Lung microvascular endothelial cell (primary cell): ENCODE data around the gene ITGAD. TPM values are rescaled to one million over a fixed set of nuclear protein-coding genes. Genes with fewer than 3 reads are reported as not detected.

Source experiments
- DNase-seq, 2 donors: peaks; one replicate each; pipeline versions ENCODE4 v3.0.0 to v3.0.0-alpha.2; 2010; ENCODE audit warnings: low read depth in 2 of 2
- total RNA-seq: library from RNA; depleted of rRNA; stranded (reverse); fragments of >200 nt; gene quantifications from 2 replicates; pipeline ENCODE4 v1.2.1, GENCODE V29; 2014

ITGAD gene
- not detected in 2 replicates for total RNA-seq

DNA sequence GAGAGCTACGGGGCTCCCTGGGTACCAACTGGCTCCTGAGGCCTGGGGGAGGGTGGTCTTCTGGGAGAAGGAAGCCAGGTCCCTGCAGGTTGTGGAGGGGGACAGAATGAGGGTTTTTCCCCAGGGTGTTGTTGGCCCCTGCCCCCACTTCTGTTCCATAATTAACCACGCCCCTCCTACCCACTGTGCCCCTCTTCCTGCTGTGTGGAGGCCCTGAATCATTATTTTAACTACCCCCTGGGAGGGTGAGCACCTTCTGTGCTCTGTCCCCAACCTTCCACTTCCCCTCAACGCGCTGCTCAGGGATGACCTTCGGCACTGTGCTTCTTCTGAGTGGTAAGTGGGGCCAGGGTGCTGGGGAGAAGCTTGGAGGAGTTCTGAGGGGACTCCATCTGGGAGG lies at the start of gene ITGAD:
TSS of gene ITGAD (plus strand) at position 280 of the 400 bp plus-strand sequence. CDS start at position 306, 26 bp downstream.
- DNase-seq: no peak

DNA sequence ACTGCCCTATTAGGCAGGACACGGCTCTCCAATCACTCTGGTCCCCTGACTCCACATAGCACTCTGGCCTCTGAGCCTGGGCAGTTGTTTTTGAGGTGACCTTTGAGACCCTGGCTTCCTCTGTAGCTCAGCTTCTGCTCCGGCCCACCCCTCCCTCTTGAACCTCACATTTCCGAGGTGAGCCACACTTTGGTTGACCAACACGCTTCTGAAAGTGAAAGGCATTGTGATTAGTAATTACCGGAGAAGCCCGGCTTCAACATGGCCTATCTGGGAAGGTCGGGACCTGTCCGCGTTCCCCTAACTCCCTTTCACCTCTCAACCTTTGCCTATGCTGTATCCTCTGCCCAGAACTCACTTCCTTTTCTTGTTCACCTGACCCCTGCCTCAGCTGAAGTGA lies 48.4 kb upstream of the ITGAD start:
- no peak for DNase-seq

DNA sequence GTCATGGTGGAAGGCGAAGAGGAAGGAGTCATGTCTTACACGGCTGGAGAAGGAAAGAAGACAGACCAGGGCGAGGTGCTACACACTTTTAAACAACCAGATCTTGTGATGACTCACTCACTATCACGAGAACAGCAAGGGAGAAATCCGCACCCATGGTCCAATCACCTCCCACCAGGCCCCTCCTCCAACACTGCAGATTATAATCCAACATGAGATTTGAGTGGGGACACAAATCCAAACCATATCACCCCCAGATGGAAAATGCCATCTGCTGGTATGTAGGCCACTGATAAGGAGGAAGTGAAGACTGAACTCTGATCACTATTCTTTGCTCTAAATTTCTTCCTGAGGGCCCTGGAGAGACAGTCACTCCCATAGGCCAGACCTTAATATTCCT lies 45.7 kb upstream of the ITGAD start:
- no peak for DNase-seq

DNA sequence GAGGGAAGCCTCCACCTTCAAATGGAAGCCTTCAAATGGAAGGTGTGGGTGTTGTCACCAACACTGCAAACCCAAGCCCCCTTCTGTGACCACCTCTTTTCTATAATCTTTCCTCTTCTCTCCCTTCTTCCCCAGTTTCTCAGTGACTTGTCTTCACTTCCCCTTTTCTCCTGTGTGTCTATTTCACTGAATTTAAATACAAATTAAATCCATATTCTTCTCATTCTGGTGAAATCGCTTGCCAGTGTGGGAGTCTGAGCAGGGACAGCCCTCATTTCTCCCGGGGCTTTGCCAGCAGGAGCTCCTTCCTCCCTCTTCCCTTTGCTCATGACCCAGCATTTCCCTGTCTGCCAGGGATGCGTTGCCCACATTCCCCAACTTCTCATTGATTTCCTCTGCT lies 44.6 kb upstream of the ITGAD start:
- no peak for DNase-seq

DNA sequence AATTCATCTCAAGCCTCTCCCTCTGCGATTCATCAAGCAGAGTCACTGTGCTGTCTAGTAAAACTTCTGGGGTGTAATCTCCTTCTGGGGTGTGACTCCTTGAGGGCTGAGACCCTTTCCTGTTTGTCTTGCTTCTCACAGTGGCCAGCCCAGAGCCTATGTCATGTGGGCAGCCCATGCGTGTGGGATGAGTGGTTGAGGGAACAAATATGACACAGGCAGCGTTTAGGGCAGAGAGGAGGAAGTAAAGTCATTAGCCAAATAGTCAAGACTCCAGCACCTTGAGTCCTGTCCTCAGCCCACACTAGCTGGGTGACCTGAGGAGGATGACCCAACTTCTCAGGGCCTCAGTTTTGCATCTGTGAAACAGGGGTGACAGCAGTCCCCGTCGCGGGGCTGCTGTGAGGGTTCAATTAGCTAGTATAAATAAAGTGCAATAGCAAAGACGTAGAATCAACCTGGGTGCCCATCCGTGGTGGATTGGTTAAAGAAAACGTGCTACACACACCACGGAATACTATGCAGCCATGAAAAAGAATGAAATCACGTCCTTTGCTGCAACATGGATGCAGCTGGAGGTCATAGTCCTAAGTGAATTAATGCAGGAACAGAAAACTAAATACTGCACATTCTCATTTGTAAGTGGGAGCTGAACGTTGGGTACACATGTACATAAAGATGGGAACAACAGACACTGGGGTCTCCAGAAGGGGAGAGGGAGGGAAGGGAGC lies 42.7 kb upstream of the ITGAD start:
- no peak for DNase-seq

DNA sequence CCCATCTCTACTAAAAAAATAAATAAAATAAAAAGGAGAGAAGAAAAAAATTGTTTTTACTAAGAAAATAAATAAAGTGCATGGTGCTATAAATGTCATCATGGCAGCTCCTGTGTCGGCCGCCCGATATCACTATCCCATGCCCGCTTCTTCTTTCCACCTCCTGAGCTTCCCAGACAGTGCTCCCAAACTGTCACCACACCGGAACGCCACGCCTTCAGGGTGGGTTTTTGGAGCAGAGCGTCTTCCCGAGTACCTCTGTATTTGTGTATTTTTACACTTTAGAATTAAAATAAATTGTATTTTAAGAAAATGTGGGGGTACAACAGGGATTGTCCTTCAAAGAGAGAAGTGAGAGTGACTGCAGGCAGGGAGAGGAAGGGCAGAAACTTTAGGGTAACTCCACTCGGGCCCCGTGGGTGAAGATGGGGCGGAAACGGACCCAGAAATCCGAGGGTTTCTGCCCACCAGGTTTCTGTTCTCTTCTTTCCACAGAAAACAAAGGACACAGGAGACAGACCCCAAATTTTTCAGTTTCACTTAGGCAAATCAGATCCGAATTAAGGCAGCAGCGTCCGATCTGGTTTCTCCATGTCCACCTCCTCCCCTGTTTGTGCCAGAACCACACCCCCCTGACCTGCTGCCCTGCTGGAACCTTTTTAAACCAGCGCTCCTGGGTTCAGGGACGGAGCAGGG lies 41.7 kb upstream of the ITGAD start:
- DNase-seq: no peak

DNA sequence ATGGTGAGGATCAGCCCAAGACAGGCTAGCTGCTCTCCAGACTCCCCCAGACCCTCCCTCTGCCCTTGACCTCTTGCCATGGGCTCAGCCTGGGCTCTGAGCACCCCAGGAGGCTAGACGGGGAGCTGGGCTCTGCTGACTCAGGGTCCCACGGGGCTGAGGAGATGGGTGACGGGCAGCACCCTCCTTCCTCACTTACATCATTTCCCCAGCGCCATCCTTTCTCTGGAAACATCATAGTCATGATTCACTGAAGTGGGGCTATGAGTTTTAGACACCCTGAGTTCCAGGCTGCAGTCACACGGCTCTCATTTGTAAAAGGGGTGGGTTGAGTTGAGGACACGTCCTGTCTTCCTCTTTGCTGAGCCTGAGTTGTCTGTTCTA lies 41.2 kb upstream of the ITGAD start:
- DNase-seq: peak in 1 of 2 donors; percentile 54

DNA sequence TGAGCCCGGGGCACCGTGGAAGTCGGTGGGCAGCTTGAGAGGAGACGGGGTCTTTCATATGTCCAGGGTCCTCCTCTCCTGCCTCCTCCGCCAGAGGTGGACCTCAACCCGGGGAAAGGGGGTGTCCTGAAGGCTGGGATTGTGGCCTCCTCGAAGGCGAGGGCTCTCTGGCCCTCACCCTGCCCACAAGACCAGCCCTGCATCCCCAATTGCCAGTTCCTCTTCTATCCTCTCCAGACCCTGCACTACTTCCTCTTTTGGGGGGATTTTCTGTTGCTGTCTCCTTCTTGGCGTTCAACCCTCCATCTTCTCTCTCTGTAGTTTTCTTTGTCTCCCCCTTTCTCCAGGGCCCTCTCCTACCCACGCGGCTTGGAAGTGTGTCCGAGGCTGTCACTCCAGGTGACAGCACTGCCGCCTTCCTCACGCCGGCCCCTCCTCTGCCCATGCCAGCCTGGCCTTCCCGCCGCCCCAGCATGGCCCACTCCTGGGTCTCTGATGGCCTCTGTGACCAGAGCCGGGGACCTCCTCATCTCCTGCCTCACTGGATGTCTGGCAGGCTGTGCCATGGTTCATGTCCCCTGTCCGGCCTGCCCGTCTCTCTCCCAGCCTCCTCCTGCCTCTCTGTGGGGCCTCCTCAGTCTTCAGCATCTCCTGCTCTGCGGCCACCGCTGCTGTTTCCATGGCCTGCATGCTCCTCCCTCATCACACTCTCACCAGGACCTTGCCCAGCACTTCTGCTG lies 40.6 kb upstream of the ITGAD start:
- no peak for DNase-seq

DNA sequence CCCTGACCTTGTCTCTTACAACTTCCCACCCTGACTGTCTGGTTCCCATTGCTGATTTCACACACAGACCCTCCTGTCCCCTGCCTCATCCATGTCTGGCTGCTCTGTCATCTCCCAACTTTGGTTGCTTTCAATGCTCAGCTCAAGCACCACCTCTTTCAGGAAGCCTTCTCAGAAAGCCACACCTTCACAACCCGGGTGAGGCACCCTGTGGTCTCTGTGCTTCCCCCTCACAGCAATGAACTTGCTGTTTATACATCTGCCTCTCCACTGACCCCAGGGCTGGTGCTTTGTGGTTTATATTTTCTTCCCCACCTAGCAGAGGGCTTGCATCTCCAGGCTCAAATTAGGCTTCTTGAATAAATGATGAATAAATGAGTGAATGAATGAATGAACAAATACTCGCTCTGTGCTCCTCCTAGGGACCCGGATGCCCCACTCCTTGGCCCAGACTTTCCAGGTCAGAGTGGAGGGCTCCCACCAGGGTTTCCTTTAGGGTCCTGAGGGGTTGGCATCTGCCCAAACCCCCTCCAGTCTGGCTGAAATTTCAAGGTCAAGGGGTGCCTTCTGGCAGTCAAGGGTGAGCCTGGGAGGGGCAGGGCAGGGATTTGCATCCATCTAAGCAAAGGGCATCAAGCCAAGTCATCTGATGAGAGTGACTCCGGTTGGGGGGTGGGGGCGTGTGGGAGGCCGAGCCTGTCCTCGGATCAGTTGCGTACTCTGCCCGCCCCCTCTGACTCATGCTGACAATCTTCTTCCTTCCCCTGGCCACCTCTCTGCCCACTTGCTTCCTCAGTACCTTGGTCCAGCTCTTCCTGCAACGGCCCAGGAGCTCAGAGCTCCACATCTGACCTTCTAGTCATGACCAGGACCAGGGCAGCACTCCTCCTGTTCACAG lies 38.5 kb upstream of the ITGAD start, which contains the start of gene ITGAX:
TSS of gene ITGAX (plus strand) at position 783 of the 898 bp plus-strand sequence. CDS start at position 862, 79 bp downstream.
- DNase-seq: peak; percentile 51 to 80

DNA sequence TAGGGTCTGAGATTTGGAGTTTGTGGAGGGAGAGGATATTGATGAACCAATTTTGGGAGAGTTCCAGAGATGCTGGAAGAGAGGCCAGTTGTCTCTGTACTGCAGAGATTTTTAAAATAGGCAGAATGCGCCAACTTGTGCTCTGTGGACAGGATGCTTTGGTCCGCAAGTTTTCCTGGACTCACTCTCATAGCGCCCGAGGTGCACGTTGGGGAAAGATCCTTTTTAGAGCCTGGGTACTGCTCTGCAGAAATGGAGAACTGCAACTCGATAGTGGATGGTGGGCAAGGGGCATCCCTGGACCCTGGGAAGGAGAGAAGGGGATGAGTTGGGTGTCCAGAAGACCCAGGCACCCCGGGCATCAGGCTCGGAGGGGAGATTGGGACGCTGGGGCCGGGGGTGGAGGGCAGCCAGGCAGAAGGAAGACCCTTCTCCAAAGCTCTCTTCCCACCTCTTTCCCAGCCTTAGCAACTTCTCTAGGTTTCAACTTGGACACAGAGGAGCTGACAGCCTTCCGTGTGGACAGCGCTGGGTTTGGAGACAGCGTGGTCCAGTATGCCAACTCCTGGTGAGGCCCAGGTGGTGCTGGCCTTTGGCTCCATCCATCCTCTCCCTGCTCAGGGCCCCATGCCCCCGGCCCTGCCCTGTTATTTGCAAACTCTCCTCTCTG lies 37.6 kb upstream of the ITGAD start:
- no peak for DNase-seq

DNA sequence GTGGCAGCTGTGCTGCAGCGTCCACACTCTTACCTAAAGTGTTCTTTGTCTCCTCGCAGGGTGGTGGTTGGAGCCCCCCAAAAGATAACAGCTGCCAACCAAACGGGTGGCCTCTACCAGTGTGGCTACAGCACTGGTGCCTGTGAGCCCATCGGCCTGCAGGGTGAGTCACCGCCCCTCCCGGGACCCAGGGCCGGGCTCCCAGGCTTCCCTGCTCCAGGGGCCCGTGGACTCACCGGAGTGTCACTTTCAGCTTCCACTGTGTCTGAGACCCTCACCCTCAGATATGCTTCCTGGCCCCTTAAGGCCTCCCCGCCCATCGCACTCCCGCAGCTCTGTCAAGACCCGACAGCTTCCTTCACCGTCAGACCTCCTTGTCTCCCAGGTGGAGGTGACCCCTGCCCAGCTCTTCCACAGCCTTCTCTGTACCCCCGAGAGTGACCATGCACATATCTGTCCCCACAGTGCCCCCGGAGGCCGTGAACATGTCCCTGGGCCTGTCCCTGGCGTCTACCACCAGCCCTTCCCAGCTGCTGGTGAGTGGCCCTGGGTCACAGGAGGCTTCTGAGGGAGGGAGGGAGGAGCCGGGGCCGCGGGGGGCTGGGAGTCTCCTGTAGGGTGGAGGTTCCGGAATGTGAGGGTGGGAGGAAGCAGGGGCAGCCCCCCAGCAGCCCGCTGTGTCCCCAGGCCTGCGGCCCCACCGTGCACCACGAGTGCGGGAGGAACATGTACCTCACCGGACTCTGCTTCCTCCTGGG lies 36.4 kb upstream of the ITGAD start:
- no peak for DNase-seq

DNA sequence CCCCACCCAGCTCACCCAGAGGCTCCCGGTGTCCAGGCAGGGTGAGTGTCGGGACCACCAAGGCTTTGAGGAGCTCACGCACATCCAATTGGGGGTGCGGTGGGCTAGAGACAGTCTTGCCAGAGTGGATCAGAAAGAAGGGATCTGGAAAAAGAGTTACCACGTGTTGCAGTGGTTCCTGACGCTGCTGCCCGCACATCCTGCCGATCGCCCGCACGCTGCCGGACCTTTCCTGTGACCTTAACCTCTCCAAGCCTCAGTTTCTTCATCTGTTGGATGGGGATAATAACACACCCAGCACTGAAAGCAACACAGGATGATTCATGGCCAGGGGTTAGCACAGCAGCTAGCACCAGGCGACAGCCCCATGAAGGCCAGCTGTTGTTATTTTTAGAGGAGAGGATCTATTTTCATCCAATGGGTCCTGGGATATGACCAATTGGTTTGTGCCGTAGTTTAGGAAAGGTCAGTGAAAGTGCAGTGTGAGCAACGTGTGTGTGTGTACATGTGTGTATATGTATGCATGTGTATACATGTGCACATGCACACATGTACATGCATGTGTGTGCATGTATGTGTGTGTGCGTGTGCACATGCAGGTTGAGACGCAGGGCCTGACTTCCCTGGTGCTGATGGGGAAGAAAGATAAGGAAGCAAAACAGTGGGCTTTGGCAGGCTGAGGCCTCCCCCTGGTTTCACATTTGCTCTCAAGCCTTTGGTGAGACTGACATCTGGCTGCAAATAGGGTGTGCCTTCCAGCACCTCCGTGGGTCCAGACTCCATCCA lies 35.6 kb upstream of the ITGAD start:
- DNase-seq: no peak

DNA sequence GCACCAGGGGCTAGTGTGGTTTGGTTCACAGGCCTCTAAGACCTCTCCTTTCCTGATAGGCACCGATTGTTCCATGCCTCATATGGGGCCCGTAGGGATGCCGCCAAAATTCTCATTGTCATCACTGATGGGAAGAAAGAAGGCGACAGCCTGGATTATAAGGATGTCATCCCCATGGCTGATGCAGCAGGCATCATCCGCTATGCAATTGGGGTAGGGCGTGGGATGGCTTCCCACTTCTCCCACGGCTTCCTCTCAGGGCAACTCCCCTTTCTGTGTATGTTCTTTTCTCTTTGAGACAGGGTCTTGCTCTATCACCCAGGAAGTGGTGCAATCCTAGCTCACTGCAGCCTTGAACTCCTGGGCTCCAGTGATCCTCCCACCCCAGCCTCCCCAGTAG lies 32.9 kb upstream of the ITGAD start:
- no peak for DNase-seq

DNA sequence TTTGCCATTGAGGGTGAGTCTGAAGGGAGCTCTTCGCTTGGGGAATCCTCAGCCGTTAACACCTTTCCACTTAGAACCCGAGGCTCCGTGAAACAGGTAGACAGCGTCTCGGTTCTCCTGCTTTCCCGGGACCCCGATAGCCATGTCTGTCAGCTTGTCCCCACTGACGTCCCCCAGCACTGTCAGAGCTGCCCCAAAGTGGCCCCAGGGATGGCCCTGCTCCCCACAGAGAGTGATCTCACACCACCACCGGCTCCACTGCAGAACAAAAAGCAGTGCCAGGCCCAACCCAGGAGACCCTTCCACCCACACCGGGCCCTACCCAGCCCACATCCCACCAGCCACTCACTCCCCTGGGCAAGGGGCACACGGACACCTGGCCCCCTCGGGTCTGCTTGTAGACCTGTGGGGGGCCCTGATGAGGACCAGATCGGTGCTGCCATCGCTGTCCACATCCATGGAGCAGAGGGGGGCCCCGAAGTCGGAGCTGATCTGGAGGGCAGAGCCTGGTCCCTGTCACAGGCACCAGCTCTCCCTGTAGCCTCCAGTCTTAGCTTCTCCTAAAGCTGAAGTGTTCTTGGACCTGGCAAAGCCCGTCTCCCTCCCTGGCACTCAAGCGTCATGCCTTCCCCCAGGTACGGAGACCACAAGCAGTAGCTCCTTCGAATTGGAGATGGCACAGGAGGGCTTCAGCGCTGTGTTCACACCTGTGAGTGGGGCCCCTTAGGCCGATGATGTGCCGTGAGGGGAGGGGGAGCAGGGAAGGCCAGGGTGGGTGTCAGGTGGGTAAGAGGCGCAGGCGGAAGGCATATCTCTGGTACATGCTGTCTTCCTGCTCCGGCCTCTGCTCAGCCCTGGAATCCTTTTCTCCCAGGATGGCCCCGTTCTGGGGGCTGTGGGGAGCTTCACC lies 31.7 kb upstream of the ITGAD start:
- DNase-seq: no peak

DNA sequence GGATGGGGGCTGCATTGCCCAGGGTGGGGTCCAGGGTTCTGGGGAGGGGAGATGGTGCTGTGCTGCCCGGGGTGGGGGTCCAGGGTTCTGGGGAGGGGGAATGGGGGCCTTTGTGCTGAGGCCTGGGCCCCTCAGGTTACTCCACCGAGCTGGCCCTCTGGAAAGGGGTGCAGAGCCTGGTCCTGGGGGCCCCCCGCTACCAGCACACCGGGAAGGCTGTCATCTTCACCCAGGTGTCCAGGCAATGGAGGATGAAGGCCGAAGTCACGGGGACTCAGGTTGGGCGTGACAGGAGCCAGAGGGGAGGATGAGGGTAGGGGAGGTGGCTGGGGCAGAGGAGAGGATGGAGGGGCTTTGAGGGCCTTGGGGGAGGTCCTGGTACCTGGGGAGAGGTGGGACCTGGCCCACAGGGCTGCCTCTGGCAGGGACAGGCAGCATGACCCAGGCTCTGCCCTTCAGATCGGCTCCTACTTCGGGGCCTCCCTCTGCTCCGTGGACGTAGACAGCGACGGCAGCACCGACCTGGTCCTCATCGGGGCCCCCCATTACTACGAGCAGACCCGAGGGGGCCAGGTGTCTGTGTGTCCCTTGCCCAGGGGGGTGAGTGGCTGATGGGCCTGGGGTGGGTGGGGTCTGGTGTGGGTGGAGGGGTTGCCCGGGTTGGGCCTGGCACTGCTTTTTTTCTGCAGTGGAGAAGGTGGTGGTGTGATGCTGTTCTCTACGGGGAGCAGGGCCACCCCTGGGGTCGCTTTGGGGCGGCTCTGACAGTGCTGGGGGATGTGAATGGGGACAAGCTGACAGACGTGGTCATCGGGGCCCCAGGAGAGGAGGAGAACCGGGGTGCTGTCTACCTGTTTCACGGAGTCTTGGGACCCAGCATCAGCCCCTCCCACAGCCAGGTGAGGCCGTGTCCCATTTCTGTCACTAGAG lies 30.4 kb upstream of the ITGAD start:
- DNase-seq: no peak

DNA sequence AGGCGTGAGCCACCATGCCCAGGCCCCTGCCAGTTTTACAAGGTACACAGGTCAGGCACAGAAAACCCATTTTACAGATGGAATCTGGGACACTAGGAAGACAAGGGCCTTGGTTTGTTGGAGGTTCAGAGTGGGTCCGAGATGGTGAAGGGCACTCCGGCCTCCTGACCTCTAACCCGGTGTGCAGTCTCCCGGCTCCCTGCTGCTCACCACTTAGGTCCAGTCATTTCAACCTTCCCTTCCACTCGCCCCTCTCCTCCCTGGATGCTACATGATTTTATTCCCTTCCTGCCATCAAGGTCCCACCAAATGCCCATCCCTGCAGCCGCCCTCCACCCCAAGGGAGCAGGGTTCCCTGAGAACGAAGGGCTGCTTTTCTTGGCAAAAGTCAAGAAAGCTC lies 29.4 kb upstream of the ITGAD start:
- no peak for DNase-seq

DNA sequence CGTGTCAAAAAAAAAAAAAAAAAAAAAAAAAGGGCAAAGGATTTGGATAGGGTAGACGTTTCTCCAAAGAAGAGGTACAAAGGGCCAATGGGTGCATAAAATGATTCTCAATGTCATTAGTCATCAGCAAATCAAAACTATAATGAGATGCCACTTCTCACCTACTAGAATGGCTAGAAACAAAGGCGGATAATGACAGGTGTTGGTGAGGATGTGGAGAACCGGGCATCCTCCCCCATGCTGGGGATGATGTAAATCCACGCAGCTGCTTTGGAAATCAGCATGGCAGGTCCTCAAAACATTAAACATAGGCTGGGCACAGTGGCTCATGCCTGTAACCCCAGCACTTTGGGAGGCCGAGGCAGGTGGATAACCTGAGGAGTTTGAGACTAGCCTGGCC lies 28.7 kb upstream of the ITGAD start:
- DNase-seq: no peak
